Stimulated activated CD4-positive, alpha-beta T cell treated with anti-CD3 and anti-CD28 coated beads, Interleukin-12 subunit alpha, Interleukin-12 subunit beta, amount 100 ng/mL, for 24 hours (primary cell): ENCODE data around the gene SMIM14.

Source experiments
- DNase-seq, 2 experiments: peaks; one replicate each; pipeline ENCODE4 v3.0.0-alpha.2; 2020; ENCODE audit warnings: low read depth in 2 of 2

Gene SMIM14

DNA sequence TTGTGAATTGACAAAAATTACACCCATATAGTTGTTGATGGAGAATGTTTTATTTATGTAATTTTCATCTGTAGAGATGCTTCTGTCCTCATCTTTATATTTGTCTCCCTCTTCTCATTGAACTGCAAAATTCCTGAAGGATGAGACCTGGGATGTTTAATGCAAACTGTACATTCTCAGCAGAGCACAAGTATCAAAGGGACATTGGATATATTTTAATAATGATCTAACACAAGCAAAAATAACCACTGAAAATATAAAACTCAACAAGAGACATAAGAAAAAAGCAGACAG, 140.0 kb downstream of the SMIM14 start:
- no peak for DNase-seq

DNA sequence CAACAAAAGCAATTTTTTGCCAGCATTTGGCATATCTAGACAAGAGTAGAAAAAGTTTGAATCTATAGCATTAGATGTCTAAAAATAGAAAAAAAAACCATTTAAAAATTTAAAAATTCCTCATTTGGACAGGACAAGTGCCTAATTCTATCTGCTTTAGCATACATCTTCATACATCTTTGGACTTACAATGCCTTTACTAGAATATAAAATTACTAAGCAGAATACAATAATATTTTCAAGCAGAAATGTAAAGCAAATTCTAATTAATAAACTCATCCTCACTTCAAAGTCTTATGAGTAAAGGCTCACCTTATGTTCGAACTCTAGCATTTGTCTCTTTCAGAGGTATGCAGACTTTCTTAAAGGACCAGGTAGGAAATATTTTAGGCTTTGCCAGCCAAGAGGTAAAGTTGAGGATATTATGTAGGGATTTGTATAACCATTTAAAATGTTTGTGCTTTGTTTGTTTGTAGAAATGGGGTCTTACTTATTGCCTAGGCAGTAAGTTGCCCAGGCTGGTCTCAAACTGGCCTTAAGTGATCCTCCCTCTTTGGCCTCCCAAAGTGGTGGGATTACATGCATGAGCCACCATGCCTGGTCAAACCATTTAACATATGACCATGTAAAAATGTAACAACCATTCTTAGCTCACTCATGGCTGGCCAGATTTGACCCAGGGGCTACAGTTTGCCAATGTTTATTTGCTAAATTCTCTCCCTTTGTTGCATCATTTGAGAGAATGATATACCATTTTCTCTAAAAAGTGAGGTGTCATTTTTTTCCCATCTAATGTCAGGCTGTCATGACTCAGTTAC, 140.5 kb downstream of the SMIM14 start:
- no peak for DNase-seq
